WERI-Rb-1 (cell line): ENCODE data around the gene EMC10.
"Not testable (repeated sequence)": the region's sequence is repeated elsewhere in the genome, so short reads cannot be mapped to it uniquely, and the experiment has no call there.

ENCODE experiments used
- DNase-seq: peaks from one replicate; pipeline ENCODE4 v3.0.0-alpha.2; 2020
- H3K27ac ChIP-seq: fragments of 250-450 bp; sonication (Bioruptor Pico); 2 replicates; pipeline ENCODE4 v1.5.1; 2020; ENCODE audit warnings: mild to moderate bottlenecking, moderate library complexity
- H3K27me3 ChIP-seq: fragments of 250-450 bp; sonication (Bioruptor Pico); 2 replicates; pipeline ENCODE4 v1.5.1; 2021; ENCODE audit warnings: mild to moderate bottlenecking, low read depth, moderate library complexity; ENCODE audit not compliant: insufficient read depth, severe bottlenecking
- H3K36me3 ChIP-seq: fragments of 250-450 bp; sonication (Bioruptor Pico); 2 replicates; pipeline ENCODE4 v1.5.1; 2020; ENCODE audit warnings: mild to moderate bottlenecking, moderate library complexity
- H3K4me3 ChIP-seq: 2 replicates; pipeline ENCODE4 v1.5.1; 2011; ENCODE audit warnings: low read depth, mild to moderate bottlenecking, control low read depth, low read length
- H3K9me3 ChIP-seq: fragments of 250-450 bp; sonication (Bioruptor Pico); 2 replicates; pipeline ENCODE4 v1.5.1; 2021; ENCODE audit warnings: mild to moderate bottlenecking, moderate library complexity; ENCODE audit not compliant: severe bottlenecking
- TF ChIP-seq, protein P1 (sequence below): IDR thresholded peaks from 2 replicates; pipeline ENCODE4 v1.5.1; 2011; ENCODE audit warnings: low read depth, mild to moderate bottlenecking, control low read depth, inconsistent platforms, low read length

EMC10 gene

GRCh38 chr19:50518091-50519005 is 42.0 kb downstream of the EMC10 start:
- Histone ChIP-seq H3K4me3 (no peak overlapping the region), H3K9me3 (no peaks in the 10 kb centered on the region), H3K27ac (no peak overlapping the region), H3K27me3 (no peaks in the 10 kb centered on the region), H3K36me3 (peaks cover 31% of the 10 kb centered on the region)
- no peak for DNase-seq
- TF ChIP-seq, protein P1, sequence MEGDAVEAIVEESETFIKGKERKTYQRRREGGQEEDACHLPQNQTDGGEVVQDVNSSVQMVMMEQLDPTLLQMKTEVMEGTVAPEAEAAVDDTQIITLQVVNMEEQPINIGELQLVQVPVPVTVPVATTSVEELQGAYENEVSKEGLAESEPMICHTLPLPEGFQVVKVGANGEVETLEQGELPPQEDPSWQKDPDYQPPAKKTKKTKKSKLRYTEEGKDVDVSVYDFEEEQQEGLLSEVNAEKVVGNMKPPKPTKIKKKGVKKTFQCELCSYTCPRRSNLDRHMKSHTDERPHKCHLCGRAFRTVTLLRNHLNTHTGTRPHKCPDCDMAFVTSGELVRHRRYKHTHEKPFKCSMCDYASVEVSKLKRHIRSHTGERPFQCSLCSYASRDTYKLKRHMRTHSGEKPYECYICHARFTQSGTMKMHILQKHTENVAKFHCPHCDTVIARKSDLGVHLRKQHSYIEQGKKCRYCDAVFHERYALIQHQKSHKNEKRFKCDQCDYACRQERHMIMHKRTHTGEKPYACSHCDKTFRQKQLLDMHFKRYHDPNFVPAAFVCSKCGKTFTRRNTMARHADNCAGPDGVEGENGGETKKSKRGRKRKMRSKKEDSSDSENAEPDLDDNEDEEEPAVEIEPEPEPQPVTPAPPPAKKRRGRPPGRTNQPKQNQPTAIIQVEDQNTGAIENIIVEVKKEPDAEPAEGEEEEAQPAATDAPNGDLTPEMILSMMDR: peak; percentile 21; the same call in 1 of the 2 replicates

DNA sequence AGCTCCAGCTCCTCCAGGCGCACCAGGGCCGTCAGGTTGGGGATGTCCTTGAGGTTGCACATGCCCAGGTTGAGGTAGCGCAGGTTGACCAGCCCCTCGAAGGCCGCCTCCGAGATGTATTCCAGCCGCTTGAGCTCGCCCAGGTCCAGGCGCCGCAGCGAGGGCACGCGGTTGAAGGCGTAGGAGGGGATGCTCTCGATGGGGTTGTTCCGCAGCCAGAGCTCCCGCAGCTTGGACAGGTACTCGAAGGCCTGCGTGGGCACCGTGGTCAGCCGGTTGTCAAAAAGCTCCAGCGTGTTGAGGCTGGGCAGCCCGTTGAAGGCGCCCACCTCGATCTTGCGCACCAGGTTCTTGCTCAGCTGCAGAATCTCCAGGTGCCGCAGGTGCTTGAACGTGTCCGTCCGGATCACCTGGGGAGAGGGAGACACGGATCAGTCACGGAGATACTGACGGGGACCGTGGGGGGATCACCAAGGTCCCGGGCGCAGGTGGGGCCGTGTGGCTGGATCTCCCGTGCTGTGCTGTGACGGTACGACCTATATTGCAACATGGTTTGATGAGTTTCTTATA is 42.8 kb downstream of the EMC10 start:
- Histone ChIP-seq H3K27ac (no peak overlapping the region), H3K9me3 (no peaks in the 10 kb centered on the region), H3K36me3 (peaks cover 31% of the 10 kb centered on the region), H3K4me3 (no peak overlapping the region), H3K27me3 (no peaks in the 10 kb centered on the region)
- DNase-seq: no peak
- TF ChIP-seq, protein P1: no peak

GRCh38 chr19:50520822-50521465 is 44.6 kb downstream of the EMC10 start:
- Histone ChIP-seq H3K9me3 (no peaks in the 10 kb centered on the region), H3K27ac (no peak overlapping the region), H3K4me3 (no peak overlapping the region), H3K27me3 (no peaks in the 10 kb centered on the region), H3K36me3 (peaks cover 31% of the 10 kb centered on the region)
- no peak for DNase-seq
- TF ChIP-seq, protein P1: no peak

- TF ChIP-seq, protein P1: no peak
- DNase-seq: no peak
- H3K4me3 ChIP-seq: no peak overlapping the region
- no peak overlapping the region for H3K27ac ChIP-seq
- no peaks in the 10 kb centered on the region for H3K9me3 ChIP-seq
- no peaks in the 10 kb centered on the region for H3K27me3 ChIP-seq
- H3K36me3 ChIP-seq: peaks cover 17% of the 10 kb centered on the region
These were observed 46.6 kb downstream of the EMC10 start for GRCh38 chr19:50522881-50523280.

GRCh38 chr19:50528052-50528451 is 51.7 kb downstream of the EMC10 start:
- H3K4me3 ChIP-seq, H3K27ac ChIP-seq, DNase-seq, H3K27me3 ChIP-seq, H3K9me3 ChIP-seq, H3K36me3 ChIP-seq: not testable (repeated sequence)

DNA sequence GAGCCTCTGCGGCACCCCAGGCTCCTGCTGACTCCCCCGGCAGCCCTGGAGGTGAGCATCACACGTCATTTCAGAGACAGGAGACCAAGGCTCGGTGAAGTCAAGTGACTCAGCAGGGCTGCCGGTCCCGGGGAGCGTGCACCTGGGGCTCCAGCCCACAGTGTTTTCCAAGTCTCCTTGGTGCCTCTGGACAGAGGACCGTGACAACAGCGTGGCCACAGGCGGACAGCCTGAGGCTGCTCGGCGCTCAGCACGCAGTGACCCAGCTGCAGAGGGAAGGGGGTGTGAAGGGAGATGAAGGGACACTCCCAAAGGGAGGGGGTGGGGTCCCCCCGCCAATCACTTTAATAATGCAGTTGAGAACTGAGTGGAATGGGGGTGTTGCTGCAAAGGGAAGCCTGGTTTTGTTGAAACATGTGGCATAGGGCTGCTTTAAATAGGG is 54.9 kb downstream of the EMC10 start:
- Histone ChIP-seq H3K27me3 (no peaks in the 10 kb centered on the region), H3K4me3 (no peak overlapping the region), H3K27ac (no peak overlapping the region), H3K36me3 (peaks cover 9% of the 10 kb centered on the region), H3K9me3 (no peaks in the 10 kb centered on the region)
- TF ChIP-seq, protein P1: no peak
- no peak for DNase-seq
